Prostate gland (tissue), 2 donors: ENCODE data around the gene SLC1A2. TPM values are rescaled to one million over a fixed set of nuclear protein-coding genes. Genes with fewer than 3 reads are reported as not detected.
A peak's percentile ranks its signal among the peaks of the same experiment; 100 is the strongest.

Experiments used
- DNase-seq: peaks from one replicate; pipeline ENCODE4 v3.0.0-alpha.2; 2019; ENCODE audit warnings: low spot score
- H3K27ac ChIP-seq, 2 donors: fragments of 200-600 bp; sonication (generic); 2 replicates each; pipeline ENCODE4 v1.5.1; 2017 to 2019
- H3K27me3 ChIP-seq: fragments of 200-600 bp; sonication (generic); replicated peaks from 2 replicates; pipeline ENCODE4 v1.5.1; 2019; ENCODE audit not compliant: insufficient read depth
- H3K36me3 ChIP-seq, 2 donors: fragments of 200-600 bp; sonication (generic); 1 replicate in 1 of 2; 2 replicates in 1 of 2; pipeline versions ENCODE4 v1.5.1 to v1.8.1; 2017 to 2019
- H3K4me1 ChIP-seq: fragments of 200-600 bp; sonication (generic); replicated peaks from 2 replicates; pipeline ENCODE4 v1.5.1; 2019
- H3K4me3 ChIP-seq, 2 donors: fragments of 200-600 bp; sonication (generic); 2 replicates each; pipeline ENCODE4 v1.5.1; 2017 to 2019
- H3K9me3 ChIP-seq: fragments of 200-600 bp; sonication (generic); 2 replicates; pipeline ENCODE4 v1.5.1; 2017
- POLR2A ChIP-seq: fragments of 450-650 bp; IDR thresholded peaks from one replicate; pipeline ENCODE4 v1.6.1; 2016; ENCODE audit warnings: antibody characterized with exemption, mild to moderate bottlenecking
- POLR2AphosphoS5 ChIP-seq: sonication (generic); formaldehyde crosslinking; IDR thresholded peaks from one replicate; pipeline ENCODE4 v1.6.1; 2017; ENCODE audit warnings: antibody characterized with exemption
- WGBS: methylation state at CpG from one replicate; pipeline ENCODE4 v1.1.5; 2018; 5-methylcytosine and 5-hydroxymethylcytosine counted together
- intact Hi-C: fragments of 100-400 bp; cut with DNase I; formaldehyde crosslinking; loops from one replicate; pipeline ENCODE4 v1.14.2; 2022
- total RNA-seq, 2 donors: library from RNA; depleted of rRNA; stranded (reverse); fragments of >200 nt; gene quantifications; one replicate each; pipeline ENCODE4 v1.1.0, GENCODE V29; 2016
- TF ChIP-seq, protein P1 (sequence below), 4 experiments: fragments of 200-600 bp in 2 of 4; fragments of 450-650 bp in 2 of 4; sonication (generic) in 2 of 4; IDR thresholded peaks; 1 replicate in 3 of 4; 2 replicates in 1 of 4; pipeline ENCODE4 v1.5.1; 2016 to 2019; ENCODE audit warnings: antibody characterized with exemption in 4 of 4, mild to moderate bottlenecking in 2 of 4, moderate library complexity in 2 of 4

SLC1A2 gene
- total RNA-seq, 2 donors from 2014 or later = 0.82 to 1.5 TPM

DNA sequence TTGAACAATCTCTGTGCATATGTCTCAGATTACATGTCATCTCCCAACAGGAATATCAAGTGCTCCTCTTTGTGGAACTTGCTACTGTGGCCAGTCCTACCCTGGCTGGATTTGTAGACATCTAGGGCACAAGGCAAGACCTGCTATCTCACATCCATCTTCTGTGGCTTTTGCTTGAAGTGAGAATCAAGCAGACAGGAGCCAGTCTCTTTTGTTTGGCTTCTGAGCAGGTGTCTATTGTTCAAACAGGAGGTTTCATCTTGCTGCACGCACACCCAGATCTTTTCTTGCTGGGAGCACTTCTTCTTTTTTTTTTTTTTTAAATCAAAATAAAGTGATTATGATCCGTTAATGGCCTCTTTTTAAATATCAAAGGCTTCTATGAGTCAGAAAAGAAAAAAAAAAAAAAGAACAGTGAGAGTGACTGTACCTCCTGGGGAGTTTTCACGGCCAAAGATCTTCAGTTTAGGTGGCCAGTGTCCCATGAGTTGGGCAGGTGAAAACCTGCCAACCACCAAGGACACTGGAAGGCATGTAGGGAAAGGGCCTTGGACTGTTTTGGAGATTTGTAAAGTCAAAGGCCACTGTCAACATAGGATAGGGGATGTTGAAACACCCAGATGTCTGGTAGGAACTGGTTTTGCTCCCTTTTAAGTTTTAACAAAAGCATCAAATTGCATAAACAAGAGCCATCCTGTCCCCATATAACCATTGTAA is 202.2 kb downstream of the SLC1A2 start:
- WGBS = 7% methylated on average over 3 of the region's 3 CpGs
- Histone ChIP-seq H3K9me3 (no peaks in the 10 kb centered on the region), H3K4me3 (no peak overlapping the region), H3K27ac (no peak overlapping the region), H3K4me1 (no peaks in the 10 kb centered on the region), H3K36me3 (no peaks in the 10 kb centered on the region), H3K27me3 (no peaks in the 10 kb centered on the region)
- no peak for DNase-seq
- intact Hi-C loops = no loop called here
- TF ChIP-seq POLR2AphosphoS5 (peak; percentile 24), POLR2A (no peak)
- TF ChIP-seq, protein P1, sequence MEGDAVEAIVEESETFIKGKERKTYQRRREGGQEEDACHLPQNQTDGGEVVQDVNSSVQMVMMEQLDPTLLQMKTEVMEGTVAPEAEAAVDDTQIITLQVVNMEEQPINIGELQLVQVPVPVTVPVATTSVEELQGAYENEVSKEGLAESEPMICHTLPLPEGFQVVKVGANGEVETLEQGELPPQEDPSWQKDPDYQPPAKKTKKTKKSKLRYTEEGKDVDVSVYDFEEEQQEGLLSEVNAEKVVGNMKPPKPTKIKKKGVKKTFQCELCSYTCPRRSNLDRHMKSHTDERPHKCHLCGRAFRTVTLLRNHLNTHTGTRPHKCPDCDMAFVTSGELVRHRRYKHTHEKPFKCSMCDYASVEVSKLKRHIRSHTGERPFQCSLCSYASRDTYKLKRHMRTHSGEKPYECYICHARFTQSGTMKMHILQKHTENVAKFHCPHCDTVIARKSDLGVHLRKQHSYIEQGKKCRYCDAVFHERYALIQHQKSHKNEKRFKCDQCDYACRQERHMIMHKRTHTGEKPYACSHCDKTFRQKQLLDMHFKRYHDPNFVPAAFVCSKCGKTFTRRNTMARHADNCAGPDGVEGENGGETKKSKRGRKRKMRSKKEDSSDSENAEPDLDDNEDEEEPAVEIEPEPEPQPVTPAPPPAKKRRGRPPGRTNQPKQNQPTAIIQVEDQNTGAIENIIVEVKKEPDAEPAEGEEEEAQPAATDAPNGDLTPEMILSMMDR (IDR thresholded peaks at IDR 0.05) = no peak

DNA sequence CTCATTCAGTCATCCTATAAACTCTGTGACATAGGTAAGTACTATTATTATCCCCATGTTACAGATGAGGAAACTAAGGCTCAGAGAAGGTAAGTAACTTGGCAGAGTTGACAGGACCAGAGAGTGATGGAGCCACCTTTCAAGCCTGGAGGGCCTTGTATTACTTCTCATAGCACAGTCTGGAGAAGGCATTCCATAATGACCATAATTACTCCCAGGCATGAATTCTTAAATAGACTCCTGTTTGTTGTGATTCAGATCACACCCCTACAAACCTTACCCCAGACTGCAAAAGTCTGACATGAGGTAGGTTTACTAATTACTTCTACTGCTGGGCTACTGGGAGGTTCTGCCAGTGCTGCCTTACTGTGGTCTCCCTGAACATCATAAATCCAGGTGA is 203.4 kb downstream of the SLC1A2 start:
- H3K36me3 ChIP-seq = no peaks in the 10 kb centered on the region
- TF ChIP-seq POLR2AphosphoS5 = no peak
- TF ChIP-seq, protein P1 (IDR thresholded peaks at IDR 0.05) = no peak
- no peak for TF ChIP-seq POLR2A
- H3K9me3 ChIP-seq = no peaks in the 10 kb centered on the region
- DNase-seq = no peak
- H3K4me1 ChIP-seq = no peaks in the 10 kb centered on the region
- no peak overlapping the region for H3K4me3 ChIP-seq
- intact Hi-C loops = no loop called here
- no peak overlapping the region for H3K27ac ChIP-seq
- H3K27me3 ChIP-seq = no peaks in the 10 kb centered on the region

DNA sequence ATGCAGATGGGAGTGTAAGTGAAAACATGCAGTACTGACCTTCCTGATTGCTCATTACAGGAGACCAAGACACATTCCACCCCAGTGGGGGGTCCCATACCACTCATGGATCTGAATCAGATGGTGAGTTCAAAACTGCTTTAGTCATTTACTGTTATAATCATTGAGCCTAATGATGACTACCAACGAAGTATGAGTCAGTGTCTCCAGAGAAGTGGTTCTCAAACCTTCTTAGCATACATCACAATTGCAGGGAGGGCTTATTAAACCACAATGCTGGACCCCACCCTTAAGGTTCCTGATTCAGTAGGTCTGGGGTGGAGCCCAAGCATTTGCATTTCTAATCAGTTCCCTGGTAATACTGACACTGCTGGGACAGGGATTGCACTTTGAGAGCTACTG is 204.6 kb downstream of the SLC1A2 start:
- Histone ChIP-seq H3K4me1 (no peaks in the 10 kb centered on the region), H3K27ac (no peak overlapping the region), H3K36me3 (no peaks in the 10 kb centered on the region), H3K27me3 (no peaks in the 10 kb centered on the region), H3K4me3 (no peak overlapping the region), H3K9me3 (no peaks in the 10 kb centered on the region)
- TF ChIP-seq POLR2AphosphoS5 = no peak
- TF ChIP-seq POLR2A = no peak
- TF ChIP-seq, protein P1 (IDR thresholded peaks at IDR 0.05) = no peak
- intact Hi-C loops = no loop called here
- WGBS = 63% methylated on average over 1 of the region's 1 CpG
- no peak for DNase-seq

DNA sequence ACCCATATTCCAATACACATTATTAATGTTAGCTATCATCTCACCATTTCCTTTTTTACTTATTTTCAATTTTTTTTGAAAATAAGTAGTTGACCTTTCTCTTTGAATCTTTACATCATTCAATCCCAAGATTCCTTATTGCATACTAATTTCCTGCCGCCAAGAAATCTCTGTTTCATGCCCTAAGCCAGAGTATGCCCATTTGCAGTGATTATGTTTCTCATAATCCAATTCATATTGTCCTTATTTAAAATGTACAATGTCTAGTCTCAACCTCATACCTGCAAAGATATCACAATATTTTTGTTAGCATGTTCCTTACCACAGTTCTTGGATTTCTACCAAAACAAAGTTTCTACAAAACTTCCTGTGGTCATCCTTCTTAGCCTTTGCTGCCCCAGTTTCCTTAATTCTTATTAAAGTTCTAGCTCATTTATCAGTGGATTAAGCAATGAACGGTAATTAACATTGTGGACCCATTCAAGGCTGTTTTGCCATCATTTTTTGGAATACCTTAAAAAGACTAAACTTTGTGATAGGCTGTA is 205.1 kb downstream of the SLC1A2 start:
- no peaks in the 10 kb centered on the region for H3K4me1 ChIP-seq
- DNase-seq = no peak
- no peak overlapping the region for H3K27ac ChIP-seq
- H3K9me3 ChIP-seq = no peaks in the 10 kb centered on the region
- intact Hi-C loops = no loop called here
- 94% methylated on average over 2 of the region's 2 CpGs for WGBS
- H3K4me3 ChIP-seq = no peak overlapping the region
- H3K27me3 ChIP-seq = no peaks in the 10 kb centered on the region
- TF ChIP-seq, protein P1 (IDR thresholded peaks at IDR 0.05) = no peak
- TF ChIP-seq POLR2AphosphoS5 (no peak), POLR2A (no peak)
- no peaks in the 10 kb centered on the region for H3K36me3 ChIP-seq

DNA sequence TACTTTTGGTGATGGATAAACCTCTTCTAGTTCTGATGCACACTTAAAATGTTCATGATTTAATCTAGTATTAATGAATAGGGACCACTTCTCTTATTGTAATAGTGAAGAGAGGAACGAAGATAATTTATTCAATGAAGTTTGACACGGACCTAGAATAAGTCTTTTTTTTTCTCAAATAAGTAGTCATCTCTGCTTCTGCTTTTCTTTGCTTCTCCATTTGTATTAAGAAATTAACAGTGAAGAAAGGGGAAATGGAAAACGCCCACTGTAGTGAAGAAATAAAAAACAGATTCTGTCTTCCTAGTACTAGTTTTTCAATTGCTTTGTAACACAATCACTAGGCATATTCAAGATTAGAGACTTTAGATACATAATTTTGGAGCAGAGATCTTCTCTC is 207.4 kb downstream of the SLC1A2 start:
- intact Hi-C loops = no loop called here
- H3K27me3 ChIP-seq = no peaks in the 10 kb centered on the region
- H3K9me3 ChIP-seq = no peaks in the 10 kb centered on the region
- TF ChIP-seq POLR2AphosphoS5 (no peak), POLR2A (no peak)
- TF ChIP-seq, protein P1 (IDR thresholded peaks at IDR 0.05) = no peak
- no peak overlapping the region for H3K27ac ChIP-seq
- H3K4me3 ChIP-seq = no peak overlapping the region
- 88% methylated on average over 3 of the region's 3 CpGs for WGBS
- no peak for DNase-seq
- no peaks in the 10 kb centered on the region for H3K4me1 ChIP-seq
- no peaks in the 10 kb centered on the region for H3K36me3 ChIP-seq
